HG02840 (cell line): ENCODE results near the gene TSPAN17.
A peak's percentile ranks its signal among the peaks of the same experiment; 100 is the strongest.

ENCODE experiments used
- ATAC-seq: cut with Tn5 transposase; IDR thresholded peaks from one replicate; pipeline ENCODE4 v1.9.1; 2021; ENCODE audit warnings: mild to moderate bottlenecking, moderate library complexity, moderate number of reproducible peaks; ENCODE audit not compliant: unreplicated experiment, low FRiP score

TSPAN17 gene

GRCh38 chr5:176658817-176659511 lies 11.7 kb downstream of the TSPAN17 start:
- no peak for ATAC-seq

- ATAC-seq, result no peak
Measured at GRCh38 chr5:176659512-176659839, 12.2 kb downstream of the TSPAN17 start.

- ATAC-seq, result no peak
Measured at GRCh38 chr5:176659860-176660461, 12.7 kb downstream of the TSPAN17 start.

GRCh38 chr5:176660530-176660859 lies 13.2 kb downstream of the TSPAN17 start:
- ATAC-seq, result peak; percentile 26

- peak; percentile 52 for ATAC-seq
Measured at GRCh38 chr5:176660860-176661641, 13.8 kb downstream of the TSPAN17 start.

- no peak for ATAC-seq
Measured at GRCh38 chr5:176661676-176662075, 14.4 kb downstream of the TSPAN17 start.

- no peak for ATAC-seq
Measured at GRCh38 chr5:176662371-176663333, 15.4 kb downstream of the TSPAN17 start.

- no peak for ATAC-seq
Measured at GRCh38 chr5:176663566-176663965, 16.3 kb downstream of the TSPAN17 start.

GRCh38 chr5:176664479-176664878 lies 17.2 kb downstream of the TSPAN17 start:
- no peak for ATAC-seq

- ATAC-seq, result no peak
Measured at GRCh38 chr5:176664886-176665285, 17.6 kb downstream of the TSPAN17 start.

- no peak for ATAC-seq
Measured at GRCh38 chr5:176665517-176665916, 18.2 kb downstream of the TSPAN17 start.

- ATAC-seq, result no peak
Measured at GRCh38 chr5:176667637-176668036, 20.4 kb downstream of the TSPAN17 start.

- no peak for ATAC-seq
Measured at GRCh38 chr5:176670449-176670848, 23.2 kb downstream of the TSPAN17 start.

- no peak for ATAC-seq
Measured at GRCh38 chr5:176671399-176671798, 24.1 kb downstream of the TSPAN17 start.

- ATAC-seq, result no peak
Measured at GRCh38 chr5:176671890-176672747, 24.8 kb downstream of the TSPAN17 start.

- ATAC-seq, result no peak
Measured at GRCh38 chr5:176673651-176674583, 26.6 kb downstream of the TSPAN17 start.

- ATAC-seq, result no peak
Measured at GRCh38 chr5:176674799-176675198, 27.5 kb downstream of the TSPAN17 start.

GRCh38 chr5:176675676-176676360 lies 28.5 kb downstream of the TSPAN17 start:
- ATAC-seq, result no peak
